Muscle of arm (tissue), 14 donors: Measurements from ENCODE around the gene ADAMTSL3. TPM values are rescaled to one million over a fixed set of nuclear protein-coding genes. Genes with fewer than 3 reads are reported as not detected.
A peak's percentile ranks its signal among the peaks of the same experiment; 100 is the strongest.

ENCODE experiments used
- DNase-seq: peaks from one replicate; pipeline ENCODE4 v3.0.0-alpha.2; 2013
- long read RNA-seq, 11 donors: transcript quantifications; one replicate each; lab custom pipeline, GENCODE V29; 2026
- polyA plus RNA-seq, 12 donors: library from polyadenylated mRNA; unstranded; fragments of 120-200 nt; gene quantifications; one replicate each; pipeline ENCODE4 v1.2.1, GENCODE V29; 2013; ENCODE audit not compliant: insufficient read length in 12 of 12

The ADAMTSL3 gene, protein sequence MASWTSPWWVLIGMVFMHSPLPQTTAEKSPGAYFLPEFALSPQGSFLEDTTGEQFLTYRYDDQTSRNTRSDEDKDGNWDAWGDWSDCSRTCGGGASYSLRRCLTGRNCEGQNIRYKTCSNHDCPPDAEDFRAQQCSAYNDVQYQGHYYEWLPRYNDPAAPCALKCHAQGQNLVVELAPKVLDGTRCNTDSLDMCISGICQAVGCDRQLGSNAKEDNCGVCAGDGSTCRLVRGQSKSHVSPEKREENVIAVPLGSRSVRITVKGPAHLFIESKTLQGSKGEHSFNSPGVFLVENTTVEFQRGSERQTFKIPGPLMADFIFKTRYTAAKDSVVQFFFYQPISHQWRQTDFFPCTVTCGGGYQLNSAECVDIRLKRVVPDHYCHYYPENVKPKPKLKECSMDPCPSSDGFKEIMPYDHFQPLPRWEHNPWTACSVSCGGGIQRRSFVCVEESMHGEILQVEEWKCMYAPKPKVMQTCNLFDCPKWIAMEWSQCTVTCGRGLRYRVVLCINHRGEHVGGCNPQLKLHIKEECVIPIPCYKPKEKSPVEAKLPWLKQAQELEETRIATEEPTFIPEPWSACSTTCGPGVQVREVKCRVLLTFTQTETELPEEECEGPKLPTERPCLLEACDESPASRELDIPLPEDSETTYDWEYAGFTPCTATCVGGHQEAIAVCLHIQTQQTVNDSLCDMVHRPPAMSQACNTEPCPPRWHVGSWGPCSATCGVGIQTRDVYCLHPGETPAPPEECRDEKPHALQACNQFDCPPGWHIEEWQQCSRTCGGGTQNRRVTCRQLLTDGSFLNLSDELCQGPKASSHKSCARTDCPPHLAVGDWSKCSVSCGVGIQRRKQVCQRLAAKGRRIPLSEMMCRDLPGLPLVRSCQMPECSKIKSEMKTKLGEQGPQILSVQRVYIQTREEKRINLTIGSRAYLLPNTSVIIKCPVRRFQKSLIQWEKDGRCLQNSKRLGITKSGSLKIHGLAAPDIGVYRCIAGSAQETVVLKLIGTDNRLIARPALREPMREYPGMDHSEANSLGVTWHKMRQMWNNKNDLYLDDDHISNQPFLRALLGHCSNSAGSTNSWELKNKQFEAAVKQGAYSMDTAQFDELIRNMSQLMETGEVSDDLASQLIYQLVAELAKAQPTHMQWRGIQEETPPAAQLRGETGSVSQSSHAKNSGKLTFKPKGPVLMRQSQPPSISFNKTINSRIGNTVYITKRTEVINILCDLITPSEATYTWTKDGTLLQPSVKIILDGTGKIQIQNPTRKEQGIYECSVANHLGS (N-terminal part only)
- 10 to 100 TPM in 11 of 12 donors, not detected in 1; 25.4 to 55.1 (median 40.4) TPM for polyA plus RNA-seq
- long read RNA-seq, donor 1 = 0 reads
- long read RNA-seq, donor 2, partial matches to known transcripts = 14 of 14 reads
- long read RNA-seq, donor 2, other reads (novel, unspliced or antisense) = 0 of 14 reads
- long read RNA-seq, donor 3 = 0 reads
- long read RNA-seq, donor 4 = 0 reads
- long read RNA-seq, donor 5, partial matches to known transcripts = 17 of 17 reads
- long read RNA-seq, donor 5, other reads (novel, unspliced or antisense) = 0 of 17 reads
- long read RNA-seq, donor 6 = 0 reads
- long read RNA-seq, donor 7 = 0 reads
- long read RNA-seq, donor 8, partial matches to known transcripts = 29 of 29 reads
- long read RNA-seq, donor 8, other reads (novel, unspliced or antisense) = 0 of 29 reads
- long read RNA-seq, donor 9, partial matches to known transcripts = 11 of 11 reads
- long read RNA-seq, donor 9, other reads (novel, unspliced or antisense) = 0 of 11 reads
- long read RNA-seq, donor 10, partial matches to known transcripts = 11 of 11 reads
- long read RNA-seq, donor 10, other reads (novel, unspliced or antisense) = 0 of 11 reads
- long read RNA-seq, donor 11, partial matches to known transcripts = 39 of 39 reads
- long read RNA-seq, donor 11, other reads (novel, unspliced or antisense) = 0 of 39 reads

- peak; percentile 55 for DNase-seq
These were observed at the start of gene ADAMTSL3 for GRCh38 chr15:83653639-83654378. Gene ADAMTSL3 (plus strand): TSS chr15:83654123. CDS start chr15:83655762, 1,639 bp downstream.

GRCh38 chr15:83604549-83604948, 49.4 kb upstream of the ADAMTSL3 start:
- no peak for DNase-seq

GRCh38 chr15:83605111-83605945, 48.6 kb upstream of the ADAMTSL3 start:
- peak; percentile 64 for DNase-seq

DNA sequence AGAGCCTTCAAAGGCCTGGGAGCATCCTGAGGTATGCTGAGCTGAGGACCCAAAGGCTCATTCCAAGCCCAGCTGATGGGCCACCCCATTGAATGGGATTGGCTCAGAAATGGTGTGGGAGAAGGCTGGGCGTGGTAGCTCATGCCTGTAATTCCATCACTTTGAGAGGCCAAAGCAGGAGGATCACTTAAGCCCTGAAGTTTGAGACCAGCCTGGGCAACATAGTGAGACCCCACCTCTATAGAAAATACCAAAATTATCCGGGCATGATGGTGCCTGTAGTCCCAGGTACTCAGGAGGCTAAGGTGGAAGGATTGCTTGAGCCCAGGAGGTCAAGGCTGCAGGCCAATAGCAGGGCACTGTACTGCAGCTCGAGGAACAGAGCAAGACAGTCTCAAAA, 43.8 kb upstream of the ADAMTSL3 start:
- no peak for DNase-seq

- DNase-seq = no peak
These were observed 42.8 kb upstream of the ADAMTSL3 start for GRCh38 chr15:83610901-83611685.

DNA sequence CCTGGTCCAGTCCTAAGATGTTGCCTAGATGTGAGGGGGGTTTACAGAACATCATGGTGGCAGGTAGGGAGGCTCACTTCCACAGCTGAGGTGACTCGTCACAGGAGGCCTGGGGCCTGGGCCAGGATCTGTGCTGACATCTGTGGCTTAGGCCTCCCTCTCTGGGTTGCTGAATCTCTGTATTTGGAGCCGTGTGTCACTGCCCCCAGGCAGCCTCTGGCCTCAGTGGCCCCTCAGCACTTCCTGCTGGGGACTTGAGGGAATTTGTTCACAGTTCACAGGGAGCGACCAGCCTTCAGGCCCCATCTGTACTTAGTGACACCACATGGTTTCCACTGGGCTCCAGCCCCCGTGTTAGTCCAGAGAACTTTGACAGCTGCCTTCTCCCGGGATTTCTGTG, 41.7 kb upstream of the ADAMTSL3 start:
- DNase-seq = no peak

DNA sequence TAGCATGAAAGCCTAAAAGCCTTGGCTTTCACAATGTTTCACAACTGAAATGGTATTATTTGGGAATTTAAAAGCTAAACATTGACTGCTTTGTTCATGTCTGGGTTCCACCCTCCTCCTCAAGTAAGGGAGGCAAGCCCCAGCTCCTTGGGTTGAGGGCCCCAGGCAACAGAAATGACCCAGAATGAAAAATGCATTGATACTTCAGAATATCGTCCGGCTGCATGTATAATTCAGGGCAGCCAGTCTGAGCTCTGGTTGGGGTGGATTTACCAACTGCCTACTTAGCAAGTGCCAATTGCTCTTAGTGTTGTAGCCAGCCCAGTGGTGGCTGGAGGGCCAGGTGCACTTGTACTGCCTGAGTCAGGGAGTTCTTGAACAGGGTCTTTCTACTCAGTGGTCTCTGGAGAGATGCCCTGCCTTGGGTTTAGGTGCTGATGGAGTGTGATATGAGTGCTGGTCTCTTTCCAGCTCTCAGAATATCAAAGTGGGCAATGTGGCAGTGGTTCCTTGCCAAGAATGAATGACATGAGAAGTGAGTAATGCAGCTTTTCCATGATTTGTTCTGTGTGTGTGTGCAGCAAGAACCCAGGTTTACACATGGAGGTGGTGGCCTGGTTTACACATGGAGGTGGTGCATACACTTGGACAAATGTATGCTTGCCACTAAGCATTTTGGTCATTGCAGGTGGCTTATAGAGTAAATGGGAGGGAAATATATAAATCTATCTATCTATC, 40.9 kb upstream of the ADAMTSL3 start:
- DNase-seq = no peak

- peak; percentile 17 for DNase-seq
These were observed 40.2 kb upstream of the ADAMTSL3 start for GRCh38 chr15:83613714-83614113.

GRCh38 chr15:83616840-83617239, 37.1 kb upstream of the ADAMTSL3 start:
- no peak for DNase-seq

DNA sequence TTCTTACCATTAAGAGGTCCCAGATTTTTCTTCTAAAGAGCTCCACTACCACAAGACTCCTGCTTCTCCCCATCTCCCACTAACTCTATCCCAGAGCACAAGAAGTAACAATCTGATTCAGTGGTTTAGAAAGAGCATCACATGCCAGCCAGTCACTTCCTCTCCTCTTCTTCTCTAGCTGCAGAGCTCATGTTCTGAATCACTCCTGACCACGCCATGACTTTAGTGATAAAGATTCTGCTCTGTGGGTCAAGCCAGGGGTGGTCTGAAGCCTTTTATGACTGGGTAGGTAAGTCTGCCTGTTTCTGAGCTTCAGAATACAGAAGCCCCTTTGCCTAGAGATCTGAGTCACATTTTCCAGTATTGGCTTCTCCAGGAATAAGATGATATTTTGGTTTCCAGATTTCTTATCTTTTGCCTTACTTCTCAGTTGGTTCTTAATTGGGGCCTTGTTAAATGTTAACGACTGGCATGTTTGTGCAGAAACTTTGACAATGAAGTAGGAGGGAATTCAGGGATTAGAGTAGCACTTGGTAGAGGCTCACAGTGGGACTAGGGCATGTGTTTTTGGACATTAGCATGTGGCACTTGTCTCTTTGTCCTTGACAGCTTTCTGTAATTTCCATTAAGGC, 27.6 kb upstream of the ADAMTSL3 start:
- no peak for DNase-seq

DNA sequence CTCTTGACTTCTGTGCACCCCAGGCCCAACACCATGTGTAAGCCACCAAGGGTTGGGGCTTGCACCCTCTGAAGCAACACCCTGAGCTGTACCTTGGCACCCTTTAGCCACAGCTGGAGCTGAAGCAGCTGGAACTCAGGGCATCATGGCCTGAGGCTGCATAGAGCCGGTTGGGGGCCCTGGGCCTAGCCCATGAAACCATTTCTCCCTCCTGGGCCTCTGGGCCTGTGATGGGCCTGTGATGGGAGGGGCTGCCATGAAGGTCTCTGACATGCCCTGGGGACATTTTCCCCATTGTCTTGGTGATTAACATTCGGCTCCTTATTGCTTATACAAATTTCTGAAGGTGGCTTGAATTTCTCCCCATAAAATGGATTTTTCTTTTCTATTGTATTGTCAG, 22.4 kb upstream of the ADAMTSL3 start:
- no peak for DNase-seq

DNA sequence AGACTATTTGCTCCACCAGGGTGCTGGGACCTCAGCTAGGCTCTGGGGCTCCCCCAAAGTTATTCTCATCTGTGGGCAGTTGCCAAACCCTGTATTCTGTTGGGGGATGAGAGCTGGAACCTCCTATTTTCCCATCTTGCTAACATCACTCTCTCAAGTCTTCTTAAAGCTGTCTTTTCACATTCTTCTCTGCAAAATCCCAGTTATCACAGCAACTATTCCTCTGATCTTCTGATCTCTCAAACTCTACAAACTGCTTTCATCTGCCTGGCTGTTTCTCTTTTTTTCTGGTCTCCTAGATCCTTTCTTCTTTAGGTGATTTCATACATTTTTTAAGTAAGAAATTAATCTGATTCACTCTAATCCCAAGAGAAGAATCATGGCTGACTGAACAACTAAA, 10.7 kb upstream of the ADAMTSL3 start:
- DNase-seq = no peak

GRCh38 chr15:83644439-83644838, 9.5 kb upstream of the ADAMTSL3 start:
- DNase-seq = no peak

- no peak for DNase-seq
These were observed 3.1 kb upstream of the ADAMTSL3 start for GRCh38 chr15:83650831-83651230.

DNA sequence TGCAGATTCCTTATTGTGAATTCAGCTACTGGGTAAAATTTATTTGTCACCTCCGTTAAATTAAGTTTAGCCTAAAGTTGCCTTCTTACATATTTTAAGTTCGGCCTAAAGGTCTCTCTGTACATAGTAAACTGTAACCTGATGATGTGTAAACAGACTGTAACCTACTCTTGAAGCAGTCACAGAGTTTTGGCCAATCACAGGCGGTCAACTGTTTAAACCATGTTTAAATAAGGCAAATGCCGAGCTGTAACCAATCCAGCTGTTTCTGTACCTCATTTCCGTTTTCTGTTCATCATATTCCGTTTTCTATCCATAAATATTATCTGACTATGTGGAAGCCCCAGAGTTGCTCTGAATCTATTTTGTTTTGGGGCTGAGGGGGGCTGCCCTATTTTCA, 2.4 kb upstream of the ADAMTSL3 start:
- DNase-seq = no peak

GRCh38 chr15:83652626-83653204, 1.2 kb upstream of the ADAMTSL3 start:
- no peak for DNase-seq
